ENCODE measurements around the gene NOX4.
"Not testable (repeated sequence)": the region's sequence is repeated elsewhere in the genome, so short reads cannot be mapped to it uniquely, and the experiment has no call there.

NOX4 gene

DNA sequence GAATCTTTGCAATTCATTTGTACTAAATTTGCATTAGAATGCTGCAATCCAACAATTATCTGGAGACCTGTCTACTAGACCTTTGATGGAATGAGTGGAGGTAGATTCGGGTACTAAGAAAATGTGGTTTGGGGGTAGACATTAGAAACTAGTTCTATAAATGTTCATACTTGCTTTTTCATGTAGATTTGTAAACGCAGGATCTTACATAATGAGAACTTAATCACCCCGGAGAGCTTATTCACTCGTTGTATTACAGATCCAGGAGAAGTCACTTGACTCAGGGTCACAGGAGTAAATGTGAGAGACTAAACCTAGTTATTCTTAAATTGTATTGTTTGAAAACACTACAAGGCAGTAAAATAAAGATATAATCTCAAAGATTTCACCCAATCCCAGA, 159.2 kb downstream of the NOX4 start:
- H3K4me3 ChIP-seq; DNase-seq (ENCODE audit: low spot score); H3K27ac ChIP-seq: not testable (repeated sequence)

DNA sequence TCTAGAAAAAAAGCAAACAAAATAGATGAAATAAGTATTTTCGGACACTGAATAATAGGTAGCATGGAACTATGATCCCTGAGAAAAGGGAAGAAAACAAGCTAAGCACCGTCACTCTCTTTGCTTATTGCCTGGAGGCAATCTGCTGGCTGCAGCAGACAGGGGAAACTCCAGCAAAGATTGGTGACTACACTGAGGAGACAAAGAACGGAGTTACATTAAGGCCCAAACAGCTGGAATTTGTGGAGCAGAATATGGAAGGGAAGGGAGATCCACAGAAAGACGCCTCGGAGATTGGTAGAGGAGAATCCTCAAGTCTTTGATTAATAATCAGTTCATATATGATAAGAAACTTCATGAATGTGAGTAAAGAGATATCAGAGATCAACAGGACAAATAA, 163.3 kb downstream of the NOX4 start:
- Histone ChIP-seq H3K27ac (no peak overlapping the region), H3K4me3 (no peak overlapping the region)
- TF ChIP-seq, protein P1, sequence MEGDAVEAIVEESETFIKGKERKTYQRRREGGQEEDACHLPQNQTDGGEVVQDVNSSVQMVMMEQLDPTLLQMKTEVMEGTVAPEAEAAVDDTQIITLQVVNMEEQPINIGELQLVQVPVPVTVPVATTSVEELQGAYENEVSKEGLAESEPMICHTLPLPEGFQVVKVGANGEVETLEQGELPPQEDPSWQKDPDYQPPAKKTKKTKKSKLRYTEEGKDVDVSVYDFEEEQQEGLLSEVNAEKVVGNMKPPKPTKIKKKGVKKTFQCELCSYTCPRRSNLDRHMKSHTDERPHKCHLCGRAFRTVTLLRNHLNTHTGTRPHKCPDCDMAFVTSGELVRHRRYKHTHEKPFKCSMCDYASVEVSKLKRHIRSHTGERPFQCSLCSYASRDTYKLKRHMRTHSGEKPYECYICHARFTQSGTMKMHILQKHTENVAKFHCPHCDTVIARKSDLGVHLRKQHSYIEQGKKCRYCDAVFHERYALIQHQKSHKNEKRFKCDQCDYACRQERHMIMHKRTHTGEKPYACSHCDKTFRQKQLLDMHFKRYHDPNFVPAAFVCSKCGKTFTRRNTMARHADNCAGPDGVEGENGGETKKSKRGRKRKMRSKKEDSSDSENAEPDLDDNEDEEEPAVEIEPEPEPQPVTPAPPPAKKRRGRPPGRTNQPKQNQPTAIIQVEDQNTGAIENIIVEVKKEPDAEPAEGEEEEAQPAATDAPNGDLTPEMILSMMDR (IDR thresholded peaks at IDR 0.05), result no peak
- DNase-seq (ENCODE audit: low spot score), result no peak

DNA sequence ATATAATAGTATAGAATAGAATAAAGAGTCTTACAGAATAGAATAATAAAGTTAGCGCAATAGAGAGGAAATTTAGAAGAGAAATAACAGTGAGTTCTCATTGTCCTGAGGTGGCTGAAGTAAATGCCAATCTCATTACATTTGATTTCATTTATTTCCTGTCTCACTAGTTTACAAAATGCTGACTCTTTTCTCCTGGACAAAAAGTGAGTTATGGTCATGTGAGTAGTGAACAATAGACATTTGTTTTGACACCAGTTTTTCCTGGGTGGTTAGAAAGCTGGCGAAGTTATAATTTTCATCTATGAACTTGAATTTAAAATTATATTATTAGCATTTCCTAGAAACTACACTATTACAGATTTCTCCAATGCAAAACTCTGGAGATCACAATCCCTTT, 169.8 kb downstream of the NOX4 start:
- no peak overlapping the region for H3K4me3 ChIP-seq
- DNase-seq (ENCODE audit: low spot score), result no peak
- TF ChIP-seq, protein P1 (IDR thresholded peaks at IDR 0.05), result no peak
- no peak overlapping the region for H3K27ac ChIP-seq

DNA sequence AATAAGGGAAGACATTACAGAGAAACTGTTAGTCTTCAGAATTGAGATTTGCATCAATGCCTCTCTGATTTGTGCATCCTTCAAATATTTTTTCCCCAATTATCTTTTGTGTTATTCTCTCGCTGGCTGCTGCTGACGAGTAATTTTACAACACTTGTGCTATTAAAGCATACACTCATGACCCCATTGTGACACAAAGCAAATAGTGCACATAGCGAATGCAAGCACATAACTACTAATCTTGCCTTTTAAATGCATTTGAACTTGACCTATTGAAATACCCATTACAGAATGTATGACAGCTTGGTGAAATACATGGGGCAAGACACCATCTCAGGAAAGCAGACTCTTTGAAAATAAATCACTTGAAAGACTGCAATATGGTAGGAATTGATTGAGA, 180.6 kb downstream of the NOX4 start:
- H3K4me3 ChIP-seq; DNase-seq (ENCODE audit: low spot score); H3K27ac ChIP-seq: not testable (repeated sequence)

DNA sequence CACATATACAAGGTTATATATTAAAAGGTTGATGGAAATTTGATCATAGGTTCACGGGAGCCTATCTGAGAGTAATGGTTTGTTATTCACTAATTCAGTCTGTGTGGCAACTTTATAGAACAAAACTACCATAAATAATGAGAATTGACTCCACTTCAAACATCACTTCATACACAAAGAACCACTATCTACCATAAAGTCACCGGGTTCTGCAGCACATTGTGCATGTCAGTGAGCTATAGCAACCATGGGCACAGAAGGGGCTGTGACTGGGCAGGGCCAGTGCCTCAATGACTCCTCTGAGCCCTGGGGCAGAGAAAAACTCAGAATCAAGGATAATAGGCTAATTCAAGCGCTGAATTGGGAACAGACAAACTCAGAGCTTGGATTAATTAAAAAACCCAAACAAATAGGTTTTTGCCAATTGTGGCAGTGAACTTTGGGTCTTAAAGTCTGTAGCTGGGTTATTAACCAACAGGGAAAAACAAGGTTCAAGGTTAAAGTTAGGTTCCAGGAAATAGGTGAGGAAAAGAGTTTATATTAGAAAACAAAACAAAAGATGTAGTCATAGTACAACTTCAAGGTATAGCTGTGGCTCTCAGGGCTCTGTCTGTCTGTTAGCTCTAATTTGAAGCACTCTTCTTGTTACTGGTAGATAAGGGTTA, 181.7 kb downstream of the NOX4 start:
- not testable (repeated sequence) for DNase-seq (ENCODE audit: low spot score); H3K4me3 ChIP-seq; H3K27ac ChIP-seq

DNA sequence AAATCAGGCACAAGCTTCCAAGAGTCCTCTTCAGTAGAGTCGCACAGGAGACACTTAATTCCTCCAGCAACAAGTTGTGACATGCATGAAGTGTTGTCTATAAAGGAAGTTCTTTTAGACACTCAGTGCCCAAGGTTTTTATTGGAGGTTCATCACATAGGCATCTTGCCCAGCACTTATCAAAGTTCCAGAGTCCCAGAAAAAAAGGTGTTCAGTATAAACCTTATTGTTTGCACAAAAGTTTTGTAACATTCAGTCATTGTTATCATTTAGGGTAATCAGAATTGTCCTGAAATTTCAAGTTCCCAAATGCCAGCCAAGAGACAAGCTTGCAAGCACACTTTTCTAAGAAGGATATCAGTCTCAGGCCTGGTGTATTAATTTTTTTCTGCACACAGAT, 182.9 kb downstream of the NOX4 start:
- not testable (repeated sequence) for H3K27ac ChIP-seq; H3K4me3 ChIP-seq; DNase-seq (ENCODE audit: low spot score)

DNA sequence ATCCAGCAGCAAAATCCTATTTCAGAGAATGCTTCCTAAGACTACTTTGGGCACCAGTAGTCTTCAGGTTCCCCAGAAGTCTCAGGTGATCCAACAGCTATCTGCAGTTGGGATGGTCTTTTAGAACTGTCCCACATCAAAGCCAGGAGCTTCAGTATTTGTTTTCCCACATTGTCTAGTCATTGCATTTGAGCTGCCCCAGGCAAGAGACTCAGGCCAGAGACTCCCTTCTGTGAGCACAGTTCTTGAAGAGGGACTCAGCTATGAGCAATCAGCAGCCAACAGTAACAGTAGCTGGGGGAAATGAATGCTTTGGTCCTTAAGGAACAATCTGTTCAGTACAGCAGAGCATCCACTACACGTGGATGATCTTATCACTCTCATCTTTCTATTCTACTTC, 188.1 kb downstream of the NOX4 start:
- not testable (repeated sequence) for H3K27ac ChIP-seq; DNase-seq (ENCODE audit: low spot score); H3K4me3 ChIP-seq

DNA sequence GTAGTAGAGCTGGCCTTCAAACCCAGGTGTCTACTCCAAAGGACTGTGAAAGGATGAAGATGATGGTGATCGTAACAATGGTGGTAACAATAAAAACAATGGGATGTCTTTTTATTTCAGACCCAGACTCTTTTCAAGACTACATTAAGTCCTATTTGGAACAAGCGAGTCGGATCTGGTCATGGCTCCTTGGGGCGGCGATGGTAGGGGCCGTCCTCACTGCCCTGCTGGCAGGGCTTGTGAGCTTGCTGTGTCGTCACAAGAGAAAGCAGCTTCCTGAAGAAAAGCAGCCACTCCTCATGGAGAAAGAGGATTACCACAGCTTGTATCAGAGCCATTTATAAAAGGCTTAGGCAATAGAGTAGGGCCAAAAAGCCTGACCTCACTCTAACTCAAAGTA, 196.2 kb downstream of the NOX4 start:
- H3K27ac ChIP-seq; H3K4me3 ChIP-seq; DNase-seq (ENCODE audit: low spot score): not testable (repeated sequence)

DNA sequence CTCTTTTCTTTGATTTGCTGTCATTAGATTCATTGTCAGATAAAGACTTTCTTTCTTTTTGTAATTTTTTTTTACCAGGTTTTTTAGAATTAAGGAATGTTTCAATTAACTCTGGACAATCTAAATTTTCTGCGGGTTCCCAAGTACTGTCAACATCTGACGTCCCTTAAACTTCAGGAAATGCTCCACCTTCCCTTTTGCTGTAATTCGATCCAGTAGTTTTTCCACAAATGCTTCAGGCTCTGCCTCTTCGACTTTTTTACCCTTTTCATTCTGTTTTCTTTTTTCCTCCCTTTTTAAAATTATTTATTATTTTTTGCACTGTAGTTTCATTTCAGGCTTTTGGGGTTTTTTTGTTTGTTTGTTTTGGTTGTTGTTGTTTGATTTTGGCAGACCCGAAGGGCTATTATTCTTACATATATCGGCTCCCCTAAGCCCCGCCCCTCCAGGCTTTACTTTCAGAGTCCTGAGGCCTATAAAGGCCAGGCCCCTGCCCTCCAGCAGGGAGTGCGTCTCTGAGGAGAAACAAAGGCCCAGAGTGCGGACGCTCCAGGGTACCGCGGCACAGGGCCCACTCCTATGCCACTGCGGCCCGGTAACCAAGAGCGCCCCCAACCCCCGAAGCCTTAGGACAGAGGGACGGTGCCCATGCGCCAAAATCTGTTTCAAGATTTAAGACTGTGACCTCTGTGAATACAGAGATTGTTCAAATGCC, 197.1 kb downstream of the NOX4 start:
- no peak overlapping the region for H3K27ac ChIP-seq
- DNase-seq (ENCODE audit: low spot score), result no peak
- no peak overlapping the region for H3K4me3 ChIP-seq
- TF ChIP-seq, protein P1 (IDR thresholded peaks at IDR 0.05), result no peak

DNA sequence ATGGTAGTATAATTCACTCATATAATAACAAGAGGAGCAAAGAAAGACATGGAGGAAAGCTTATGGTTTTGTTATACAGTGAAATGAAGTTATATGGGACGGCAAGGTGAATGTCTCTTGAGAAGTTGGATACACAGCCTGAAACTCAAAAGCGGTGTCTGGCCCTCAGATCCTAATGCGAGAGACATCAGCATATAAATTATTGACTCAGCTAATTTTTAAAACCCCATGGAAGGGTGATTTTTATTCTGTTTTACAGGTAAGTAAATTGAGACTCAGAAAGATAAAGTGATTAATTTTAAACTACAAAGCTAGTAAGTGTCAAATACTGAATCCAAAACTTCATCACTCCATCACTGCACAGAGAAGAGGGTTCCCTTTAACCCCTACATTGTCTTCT, 203.2 kb downstream of the NOX4 start:
- H3K4me3 ChIP-seq; DNase-seq (ENCODE audit: low spot score); H3K27ac ChIP-seq: not testable (repeated sequence)

DNA sequence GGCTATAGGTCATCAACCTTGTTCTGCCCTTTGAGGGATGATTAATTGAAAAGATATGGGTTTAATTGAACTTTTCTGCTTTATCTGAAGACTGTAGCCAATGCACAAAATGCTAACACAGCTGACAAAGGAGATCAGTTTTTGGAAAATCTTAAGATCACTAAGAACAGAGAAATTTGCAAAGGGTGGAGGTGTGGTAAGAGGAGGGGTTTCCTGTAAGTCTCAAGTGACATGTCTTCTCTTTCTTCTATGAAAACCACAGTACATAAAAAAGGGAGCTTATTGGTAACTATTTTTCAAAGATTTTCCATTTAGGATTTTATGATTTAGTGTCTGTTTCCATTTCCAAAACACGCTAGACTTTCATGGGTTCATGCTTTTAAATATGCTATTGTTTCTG, 204.6 kb downstream of the NOX4 start:
- not testable (repeated sequence) for DNase-seq (ENCODE audit: low spot score); H3K4me3 ChIP-seq; H3K27ac ChIP-seq

DNA sequence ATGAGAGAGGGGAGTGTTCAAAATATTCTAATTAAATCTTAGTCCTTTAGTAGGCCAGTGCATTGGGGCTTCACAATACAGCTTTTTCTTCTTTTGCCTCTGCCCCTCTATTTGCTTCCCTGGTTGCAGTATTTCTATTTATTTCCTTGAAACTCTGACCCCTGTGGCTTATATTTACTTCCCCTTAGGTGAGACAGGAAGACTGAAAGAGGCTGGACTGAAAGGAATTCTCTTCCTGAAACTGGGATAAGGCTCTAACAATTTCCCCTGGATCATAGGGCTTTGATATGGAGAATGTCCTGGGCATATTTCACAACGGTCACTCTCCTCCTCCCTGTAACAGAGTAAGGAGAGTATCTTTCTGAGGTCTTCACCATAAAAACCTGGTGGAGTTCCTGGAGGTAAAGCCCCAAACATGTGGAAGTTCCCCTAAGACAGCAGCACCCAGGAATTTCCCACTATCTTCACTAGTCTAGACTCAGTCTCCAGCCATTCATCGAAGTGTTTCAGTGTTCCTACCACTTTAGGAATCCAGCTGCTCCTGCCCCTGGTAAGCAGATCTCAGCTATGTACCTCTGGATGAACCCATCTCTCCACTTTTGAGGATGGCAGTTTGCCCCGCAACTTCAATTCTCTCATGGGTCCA, 210.0 kb downstream of the NOX4 start:
- not testable (repeated sequence) for H3K4me3 ChIP-seq; DNase-seq (ENCODE audit: low spot score); H3K27ac ChIP-seq
